K562 (cell line): ENCODE results near the gene ZYG11A. TPM values are rescaled to one million over a fixed set of nuclear protein-coding genes. Genes with fewer than 3 reads are reported as not detected.

Experiments
- ATAC-seq: fragments of 200-7000 bp; cut with Tn5 transposase; 3 replicates; pipeline ENCODE4 v1.9.1; 2020; ENCODE audit warnings: moderate library complexity
- BruUV-seq: library from RNA; stranded (reverse); fragments of 400-500 nt; replicated peaks from 2 replicates; lab custom pipeline; 2021; lab: Mats Ljungman, UMichigan
- CTCF ChIA-PET: fragments of 300-600 bp; formaldehyde crosslinking; extraction: SDS; loops from one replicate; lab custom pipeline; 2021; ENCODE audit warnings: low intra/inter-chr PET ratio; lab: Yijun Ruan, JAX
- POLR2A ChIA-PET: fragments of 300-600, 350-650 bp; sonication (Branson Sonifier 250); formaldehyde crosslinking; extraction: SDS; loops from one replicate; lab custom pipeline; 2021; ENCODE audit warnings: antibody characterized with exemption, inconsistent platforms; lab: Yijun Ruan, JAX
- DNase-seq, 4 experiments: peaks; one replicate each; pipeline versions ENCODE4 v3.0.0 to v3.0.0-alpha.2; 2011 to 2018; ENCODE audit warnings: low spot score in 3 of 4, mixed read lengths in 3 of 4; ENCODE audit errors: extremely low read depth in 1 of 4
- FAIRE-seq: peaks from 2 replicates; lab custom pipeline; 2011; peaks lifted over from hg19 to GRCh38; lab: Jason Lieb, UNC
- H2AFZ ChIP-seq: 2 replicates; pipeline ENCODE4 v1.6.0; 2011; ENCODE audit warnings: low read depth, low read length, control low read depth, inconsistent platforms
- H3K27ac ChIP-seq: fragments of 200-600 bp; 3 replicates; pipeline ENCODE4 v1.8.0; 2011; ENCODE audit warnings: low read depth, mild to moderate bottlenecking, control low read depth, inconsistent platforms, low read length, moderate library complexity, mixed read lengths; ENCODE audit errors: extremely low read depth
- H3K27me3 ChIP-seq, 2 experiments: fragments of 300-600 bp in 1 of 2; 2 replicates in 1 of 2; 3 replicates in 1 of 2; pipeline versions ENCODE4 v1.6.0 to v1.8.0; 2011; ENCODE audit warnings: inconsistent platforms in 2 of 2, low read length in 2 of 2, mild to moderate bottlenecking in 1 of 2, mixed read lengths in 1 of 2, moderate library complexity in 1 of 2; ENCODE audit not compliant: control insufficient read depth in 2 of 2, insufficient read depth in 2 of 2
- H3K36me3 ChIP-seq: fragments of 300-600 bp; 3 replicates; pipeline ENCODE4 v1.8.0; 2011; ENCODE audit warnings: mild to moderate bottlenecking, low read length, inconsistent platforms; ENCODE audit not compliant: control insufficient read depth, insufficient read depth
- H3K4me1 ChIP-seq, 2 experiments: fragments of 200-600 bp in 1 of 2; replicated peaks in 1 of 2; 2 replicates in 1 of 2; 3 replicates in 1 of 2; pipeline versions ENCODE4 v1.5.1 to v1.8.0; 2011; ENCODE audit warnings: inconsistent platforms in 2 of 2, low read length in 2 of 2, mild to moderate bottlenecking in 1 of 2, mixed read lengths in 1 of 2, moderate library complexity in 1 of 2; ENCODE audit not compliant: control insufficient read depth in 2 of 2, insufficient read depth in 2 of 2
- H3K4me2 ChIP-seq: 2 replicates; pipeline ENCODE4 v1.6.1; 2011; ENCODE audit warnings: low read length, control low read depth, inconsistent platforms, mixed read lengths; ENCODE audit not compliant: insufficient read depth
- H3K4me3 ChIP-seq: fragments of 200-600 bp; sonication (generic), shearing (Covaris generic); 2 replicates; pipeline ENCODE4 v1.5.1; 2016; ENCODE audit warnings: control low read depth, inconsistent platforms
- H3K79me2 ChIP-seq: fragments of 200-600 bp; 3 replicates; pipeline ENCODE4 v1.8.0; 2011; ENCODE audit warnings: low read length, inconsistent platforms; ENCODE audit not compliant: control insufficient read depth, insufficient read depth
- H3K9ac ChIP-seq, 2 experiments: 2 replicates each; pipeline versions ENCODE4 v1.6.0 to v1.6.1; 2011; ENCODE audit warnings: low read depth in 2 of 2, low read length in 2 of 2, control low read depth in 1 of 2, inconsistent platforms in 1 of 2, mild to moderate bottlenecking in 1 of 2, mixed read lengths in 1 of 2; ENCODE audit not compliant: insufficient read depth in 1 of 2
- H3K9me1 ChIP-seq: one replicate; pipeline ENCODE4 v1.6.0; 2011; ENCODE audit warnings: inconsistent platforms, mild to moderate bottlenecking, low read length, moderate library complexity; ENCODE audit not compliant: control insufficient read depth, insufficient read depth
- H3K9me3 ChIP-seq: replicated peaks from 2 replicates; pipeline ENCODE4 v1.5.1; 2011; ENCODE audit warnings: low read depth, low read length, inconsistent platforms; ENCODE audit not compliant: control insufficient read depth, insufficient read depth
- H4K20me1 ChIP-seq: replicated peaks from 2 replicates; pipeline ENCODE4 v1.6.1; 2011; ENCODE audit warnings: low read length, inconsistent platforms, mixed read lengths; ENCODE audit not compliant: control insufficient read depth, insufficient read depth
- E2F1 ChIP-seq: sonication (generic); formaldehyde crosslinking; IDR thresholded peaks from 2 replicates; pipeline ENCODE4 v1.8.1; 2023; ENCODE audit warnings: mild to moderate bottlenecking, missing genetic modification reagents, moderate library complexity
- IRF9 ChIP-seq: fragments of 450-650 bp; IDR thresholded peaks from 2 replicates; pipeline ENCODE4 v1.6.1; 2016; ENCODE audit warnings: missing biosample characterization, missing genetic modification characterization
- NEUROD1 ChIP-seq: fragments of 150-350 bp; IDR thresholded peaks from 2 replicates; pipeline ENCODE4 v1.6.1; 2014; ENCODE audit warnings: borderline replicate concordance, low read length, low read depth; ENCODE audit not compliant: partially characterized antibody
- PHF21A ChIP-seq: fragments of 450-650 bp; IDR thresholded peaks from 2 replicates; pipeline ENCODE4 v1.6.1; 2017; ENCODE audit warnings: low read depth, borderline replicate concordance
- REST ChIP-seq, 2 experiments: fragments of 450-650 bp; formaldehyde crosslinking in 1 of 2; IDR thresholded peaks; 2 replicates each; pipeline versions ENCODE4 v1.4.0 to v1.6.1; 2014 to 2020; ENCODE audit warnings: mild to moderate bottlenecking in 2 of 2, borderline replicate concordance in 1 of 2, low read depth in 1 of 2
- RUNX1 ChIP-seq: sonication (generic); IDR thresholded peaks from 2 replicates; pipeline ENCODE4 v1.6.1; 2016; ENCODE audit warnings: antibody characterized with exemption, low read depth
- THRA ChIP-seq: fragments of 450-650 bp; IDR thresholded peaks from 2 replicates; pipeline ENCODE4 v1.6.1; 2017; ENCODE audit warnings: mild to moderate bottlenecking, moderate library complexity
- ZNF165 ChIP-seq: fragments of 250-450 bp; sonication (Bioruptor Pico); IDR thresholded peaks from 2 replicates; pipeline ENCODE4 v1.4.0; 2020; ENCODE audit warnings: borderline replicate concordance
- ZNF224 ChIP-seq: sonication (generic); formaldehyde crosslinking; IDR thresholded peaks from 2 replicates; pipeline ENCODE4 v1.8.0; 2022; ENCODE audit warnings: mild to moderate bottlenecking, missing genetic modification reagents
- ZNF23 ChIP-seq: fragments of 250-450 bp; sonication (Bioruptor Pico); IDR thresholded peaks from 2 replicates; pipeline ENCODE4 v1.4.0; 2020; ENCODE audit warnings: mild to moderate bottlenecking
- ZNF444 ChIP-seq: fragments of 250-450 bp; sonication (Bioruptor Pico); IDR thresholded peaks from 2 replicates; pipeline ENCODE4 v1.4.0; 2020; ENCODE audit warnings: mild to moderate bottlenecking, moderate library complexity
- WGBS: fragments of 100-300 bp; shearing (Covaris generic); methylation state at CpG from one replicate; pipeline ENCODE4 v1.1.6; 2016; ENCODE audit warnings: low coverage, mixed read lengths; ENCODE audit not compliant: insufficient coverage; ENCODE audit errors: missing lambda C conversion rate; 5-methylcytosine and 5-hydroxymethylcytosine counted together
- in situ Hi-C: fragments of 300-500 bp; cut with MboI; formaldehyde crosslinking; loops from 4 replicates; pipeline ENCODE4 v1.15.0; 2018; ENCODE audit warnings: inconsistent platforms, mixed read lengths
- intact Hi-C: fragments of 100-400 bp; cut with micrococcal nuclease; formaldehyde crosslinking; loops from 2 replicates; pipeline ENCODE4 v1.14.2; 2022
- polyA plus RNA-seq, 8 experiments: library from polyadenylated mRNA; depleted of rRNA in 4 of 8; stranded (reverse) in 5 of 8; unstranded in 3 of 8; fragments of >200 nt; fragmentation: Nextera tagmentation in 2 of 8; fragmentation: Illumina TruSeq in 1 of 8; extraction: Ambion mirVana in 2 of 8; extraction: Trizol in 1 of 8; gene quantifications; 2 replicates each; pipeline versions ENCODE4 v1.2.1 to v1.2.3, GENCODE V29; 2011 to 2014; ENCODE audit warnings: inconsistent platforms in 1 of 8, missing spikeins in 1 of 8
- total RNA-seq, 7 experiments: library from RNA; depleted of rRNA in 6 of 7; stranded (reverse); fragments of >200 nt in 6 of 7; fragmentation: Illumina TruSeq in 2 of 7; extraction: Trizol in 2 of 7; gene quantifications; 2 replicates each; pipeline versions ENCODE4 v1.2.1 to v1.2.3, GENCODE V29; 2011 to 2021; ENCODE audit warnings: low replicate concordance in 1 of 7

The ZYG11A gene
- total and polyA plus RNA-seq, 9 of the 15 experiments (the other 6 are each of a cell fraction or from before 2014, with no cell fraction given) = 4.5 to 21.9 (median 14.0) TPM

GRCh38 chr1:52918201-52918600, 75.6 kb downstream of the ZYG11A start:
- no peak overlapping the region for H3K4me2 ChIP-seq
- CTCF ChIA-PET = no interaction called here
- TF ChIP-seq ZNF444 = no peak
- no peak for TF ChIP-seq NEUROD1
- no peak for TF ChIP-seq ZNF23
- no peak for TF ChIP-seq PHF21A
- TF ChIP-seq E2F1 (CRISPR knock-in tag) = no peak
- TF ChIP-seq THRA = no peak
- no peak for TF ChIP-seq REST (IDR thresholded peaks at IDR 0.05; ENCODE audit: borderline replicate concordance)
- no peak for TF ChIP-seq REST (CRISPR knock-in tag; IDR thresholded peaks at IDR 0.05; ENCODE audit: low read depth)
- no peak for TF ChIP-seq IRF9 (tag)
- TF ChIP-seq RUNX1 = no peak
- no peak for TF ChIP-seq ZNF224 (CRISPR knock-in tag)
- no peak for TF ChIP-seq ZNF165 (CRISPR knock-in tag)

More at GRCh38 chr1:52918201-52918600, 75.6 kb downstream of the ZYG11A start:
- FAIRE-seq = no peak
- H2AFZ ChIP-seq = no peak overlapping the region
- in situ Hi-C loops = loop anchor here (25.0 kb wide), 1 partner anchor 269 kb away; the partner anchor contains the start of gene CPT2
- H3K9ac ChIP-seq = no peak overlapping the region
- no peaks in the 10 kb centered on the region for H3K9me1 ChIP-seq
- no peaks in the 10 kb centered on the region for H3K27me3 ChIP-seq
- no peaks in the 10 kb centered on the region for H3K36me3 ChIP-seq
- H3K4me1 ChIP-seq = peaks cover 8 to 9% of the 10 kb centered on the region in 2 experiments; a peak in 4 of 5 replicates
- no TSS peak for BruUV-seq
- WGBS = 37% methylated on average over 6 of the region's 6 CpGs
- no peaks in the 10 kb centered on the region for H3K79me2 ChIP-seq
- ATAC-seq = no peak
- POLR2A ChIA-PET = interaction anchor here (0.8 to 1.7 kb wide), 2 partner anchors 9 to 31 kb away, joined by 3 to 6 read pairs; partner anchors contain the start of gene SCP2
- no peaks in the 10 kb centered on the region for H4K20me1 ChIP-seq
- no peak overlapping the region for H3K27ac ChIP-seq
- H3K4me3 ChIP-seq = no peak overlapping the region
- intact Hi-C loops = no loop called here
- H3K9me3 ChIP-seq = no peaks in the 10 kb centered on the region
- no peak for DNase-seq
